K562 (cell line): Measurements from ENCODE around the gene TMEM45B. TPM values are rescaled to one million over a fixed set of nuclear protein-coding genes. Genes with fewer than 3 reads are reported as not detected.

ENCODE experiments used
- DEAF1 ChIP-seq: fragments of 450-650 bp; formaldehyde crosslinking; IDR thresholded peaks from 2 replicates; pipeline ENCODE4 v1.4.0; 2020; ENCODE audit warnings: mild to moderate bottlenecking, moderate library complexity
- ETS2 ChIP-seq: IDR thresholded peaks from 2 replicates; pipeline ENCODE4 v1.6.1; 2016; ENCODE audit warnings: borderline replicate concordance, missing genetic modification characterization, mild to moderate bottlenecking, moderate library complexity, missing compliant biosample characterization; ENCODE audit not compliant: poor library complexity, severe bottlenecking
- EZH2 ChIP-seq: IDR thresholded peaks from 2 replicates; pipeline ENCODE4 v1.6.1; 2012; ENCODE audit warnings: low read depth, mild to moderate bottlenecking, inconsistent platforms, low read length, borderline replicate concordance
- HCFC1 ChIP-seq: IDR thresholded peaks from 2 replicates; pipeline ENCODE4 v1.6.1; 2012; ENCODE audit warnings: low read depth, low read length, improper control_type of control experiment
- JUN ChIP-seq, 2 experiments: sonication (generic) in 1 of 2; formaldehyde crosslinking in 1 of 2; IDR thresholded peaks; 2 replicates each; pipeline versions ENCODE4 v1.6.1 to v1.8.0; 2012 to 2022; ENCODE audit warnings: borderline replicate concordance in 2 of 2, mild to moderate bottlenecking in 2 of 2, improper control_type of control experiment in 1 of 2, low read depth in 1 of 2, low read length in 1 of 2, missing genetic modification reagents in 1 of 2
- MLLT1 ChIP-seq, 2 experiments: fragments of 450-650 bp; IDR thresholded peaks; 2 replicates each; pipeline ENCODE4 v1.6.1; 2016
- NCOA6 ChIP-seq: fragments of 450-650 bp; IDR thresholded peaks from 2 replicates; pipeline ENCODE4 v1.6.1; 2017; ENCODE audit warnings: mild to moderate bottlenecking
- PATZ1 ChIP-seq: fragments of 250-450 bp; sonication (Bioruptor Pico); IDR thresholded peaks from 2 replicates; pipeline ENCODE4 v1.5.0; 2020; ENCODE audit warnings: mild to moderate bottlenecking, borderline replicate concordance
- PHB ChIP-seq: fragments of 250-450 bp; sonication (Bioruptor Pico); IDR thresholded peaks from 2 replicates; pipeline ENCODE4 v1.5.0; 2021
- POU5F1 ChIP-seq: fragments of 150-350 bp; IDR thresholded peaks from 2 replicates; pipeline ENCODE4 v1.6.1; 2014; ENCODE audit warnings: borderline replicate concordance, low read length, low read depth, mild to moderate bottlenecking; ENCODE audit not compliant: partially characterized antibody
- SMAD4 ChIP-seq: fragments of 250-450 bp; sonication (Bioruptor Pico); conservative IDR thresholded peaks from 2 replicates; pipeline ENCODE4 v1.8.0; 2021; ENCODE audit warnings: inconsistent platforms, mild to moderate bottlenecking, moderate library complexity
- SMARCE1 ChIP-seq: fragments of 450-650 bp; IDR thresholded peaks from 2 replicates; pipeline ENCODE4 v1.7.1; 2016; ENCODE audit warnings: mild to moderate bottlenecking
- TAF7 ChIP-seq: fragments of 450-650 bp; IDR thresholded peaks from 2 replicates; pipeline ENCODE4 v1.6.1; 2016; ENCODE audit warnings: missing genetic modification characterization, missing compliant biosample characterization
- TFAM ChIP-seq: fragments of 250-450 bp; sonication (Bioruptor Pico); conservative IDR thresholded peaks from 2 replicates; pipeline ENCODE4 v1.5.0; 2021; ENCODE audit warnings: mild to moderate bottlenecking, moderate library complexity
- TRIM28 ChIP-seq: fragments of 450-650 bp; IDR thresholded peaks from 2 replicates; pipeline ENCODE4 v1.6.1; 2017
- YY1 ChIP-seq, 3 experiments: IDR thresholded peaks; 2 replicates each; pipeline ENCODE4 v1.6.1; 2011; ENCODE audit warnings: low read length in 2 of 3, mild to moderate bottlenecking in 2 of 3, moderate library complexity in 2 of 3, borderline replicate concordance in 1 of 3, control low read depth in 1 of 3, low read depth in 1 of 3; ENCODE audit not compliant: insufficient read depth in 3 of 3, insufficient replicate concordance in 2 of 3, control insufficient read depth in 1 of 3, insufficient read length in 1 of 3; ENCODE audit errors: extremely low read depth in 1 of 3
- ZNF143 ChIP-seq: sonication (generic); formaldehyde crosslinking; IDR thresholded peaks from 2 replicates; pipeline ENCODE4 v1.9.0; 2022; ENCODE audit warnings: mild to moderate bottlenecking, missing genetic modification reagents
- ZNF436 ChIP-seq: fragments of 250-450, 450-650 bp; sonication (Bioruptor Pico); formaldehyde crosslinking; IDR thresholded peaks from 2 replicates; pipeline ENCODE4 v1.7.0; 2020; ENCODE audit warnings: mild to moderate bottlenecking
- ZNF512 ChIP-seq: IDR thresholded peaks from 2 replicates; pipeline ENCODE4 v1.6.1; 2016; ENCODE audit warnings: missing genetic modification characterization, missing compliant biosample characterization
- ZNF589 ChIP-seq: fragments of 200-800 bp; sonication (Bioruptor generic); IDR thresholded peaks from 2 replicates; pipeline ENCODE4 v1.6.1; 2016; ENCODE audit warnings: low read depth, missing genetic modification characterization, missing compliant biosample characterization
- polyA plus RNA-seq, 8 experiments: library from polyadenylated mRNA; depleted of rRNA in 4 of 8; stranded (reverse) in 5 of 8; unstranded in 3 of 8; fragments of >200 nt; fragmentation: Nextera tagmentation in 2 of 8; fragmentation: Illumina TruSeq in 1 of 8; extraction: Ambion mirVana in 2 of 8; extraction: Trizol in 1 of 8; gene quantifications; 2 replicates each; pipeline versions ENCODE4 v1.2.1 to v1.2.3, GENCODE V29; 2011 to 2014; ENCODE audit warnings: inconsistent platforms in 1 of 8, missing spikeins in 1 of 8
- total RNA-seq, 7 experiments: library from RNA; depleted of rRNA in 6 of 7; stranded (reverse); fragments of >200 nt in 6 of 7; fragmentation: Illumina TruSeq in 2 of 7; extraction: Trizol in 2 of 7; gene quantifications; 2 replicates each; pipeline versions ENCODE4 v1.2.1 to v1.2.3, GENCODE V29; 2011 to 2021; ENCODE audit warnings: low replicate concordance in 1 of 7

Gene TMEM45B
- total and polyA plus RNA-seq, 9 of the 15 experiments (the other 6 are each of a cell fraction or from before 2014, with no cell fraction given), result 0.07 TPM; not detected in 8

GRCh38 chr11:129846508-129847335, 31.1 kb downstream of the TMEM45B start (continued):
- no peak for TF ChIP-seq DEAF1 (CRISPR knock-in tag)
- TF ChIP-seq NCOA6, result no peak
- TF ChIP-seq ETS2, result no peak
- no peak for TF ChIP-seq PHB (CRISPR knock-in tag)
- no peak for TF ChIP-seq EZH2
- TF ChIP-seq YY1 (IDR thresholded peaks at IDR 0.05; ENCODE audit: borderline replicate concordance in 1 of 3, control insufficient read depth in 1 of 3, extremely low read depth in 1 of 3, insufficient read depth in 3 of 3, insufficient read length in 1 of 3, insufficient replicate concordance in 2 of 3, low read depth in 1 of 3, low read length in 2 of 3), result no peak
- TF ChIP-seq MLLT1 (IDR thresholded peaks at IDR 0.05), result peak in 1 of 2 experiments; percentile 88; a peak in 2 of 4 replicates
- no peak for TF ChIP-seq TAF7 (tag)
- TF ChIP-seq PATZ1, result no peak
- no peak for TF ChIP-seq TFAM (CRISPR knock-in tag)
- TF ChIP-seq ZNF589 (CRISPR knock-in tag), result no peak
- no peak for TF ChIP-seq ZNF436 (CRISPR knock-in tag)
- TF ChIP-seq HCFC1, result no peak
- no peak for TF ChIP-seq ZNF143 (CRISPR knock-in tag)
- TF ChIP-seq SMARCE1, result peak; percentile 69; the same call in 1 of the 2 replicates
- TF ChIP-seq JUN (IDR thresholded peaks at IDR 0.05; ENCODE audit: borderline replicate concordance, low read depth, low read length), result peak; percentile 44; the same call in 1 of the 2 replicates
- TF ChIP-seq JUN (CRISPR knock-in tag; IDR thresholded peaks at IDR 0.05; ENCODE audit: borderline replicate concordance), result no peak
- no peak for TF ChIP-seq ZNF512
- 0 out of 2 replicates have a peak, but pooled peaks have one; percentile 28 for TF ChIP-seq SMAD4
- no peak for TF ChIP-seq TRIM28
- no peak for TF ChIP-seq POU5F1
